Hematopoietic multipotent progenitor cell treated with erythropoietin and hydrocortisone succinate and interleukin-3 and kit ligand, for 8 days (in vitro differentiated cells): Measurements from ENCODE around the gene RNF151.

Experiments
- DNase-seq: peaks from one replicate; pipeline ENCODE4 v3.0.0-alpha.2; 2015

The RNF151 gene

DNA sequence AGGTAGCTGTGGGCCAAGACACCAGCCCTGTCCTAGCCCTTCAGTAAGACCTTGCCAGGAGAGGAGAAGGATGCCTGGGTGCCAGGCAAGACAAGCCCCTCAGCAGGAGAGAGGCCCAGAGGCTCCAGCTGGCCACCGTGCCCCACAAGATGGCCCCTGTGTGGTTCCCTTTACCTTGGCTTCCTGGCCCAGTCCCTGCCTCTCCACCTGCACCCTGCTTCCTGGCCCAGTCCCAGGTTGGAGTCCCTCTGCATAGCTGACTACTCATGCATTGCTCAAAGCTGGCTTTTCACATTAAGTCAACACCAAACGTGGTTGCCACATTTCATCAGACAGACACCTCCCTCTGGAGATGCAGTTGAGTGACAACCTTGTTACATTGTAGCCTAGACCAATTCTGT is 27.1 kb downstream of the RNF151 start:
- DNase-seq, result no peak

DNA sequence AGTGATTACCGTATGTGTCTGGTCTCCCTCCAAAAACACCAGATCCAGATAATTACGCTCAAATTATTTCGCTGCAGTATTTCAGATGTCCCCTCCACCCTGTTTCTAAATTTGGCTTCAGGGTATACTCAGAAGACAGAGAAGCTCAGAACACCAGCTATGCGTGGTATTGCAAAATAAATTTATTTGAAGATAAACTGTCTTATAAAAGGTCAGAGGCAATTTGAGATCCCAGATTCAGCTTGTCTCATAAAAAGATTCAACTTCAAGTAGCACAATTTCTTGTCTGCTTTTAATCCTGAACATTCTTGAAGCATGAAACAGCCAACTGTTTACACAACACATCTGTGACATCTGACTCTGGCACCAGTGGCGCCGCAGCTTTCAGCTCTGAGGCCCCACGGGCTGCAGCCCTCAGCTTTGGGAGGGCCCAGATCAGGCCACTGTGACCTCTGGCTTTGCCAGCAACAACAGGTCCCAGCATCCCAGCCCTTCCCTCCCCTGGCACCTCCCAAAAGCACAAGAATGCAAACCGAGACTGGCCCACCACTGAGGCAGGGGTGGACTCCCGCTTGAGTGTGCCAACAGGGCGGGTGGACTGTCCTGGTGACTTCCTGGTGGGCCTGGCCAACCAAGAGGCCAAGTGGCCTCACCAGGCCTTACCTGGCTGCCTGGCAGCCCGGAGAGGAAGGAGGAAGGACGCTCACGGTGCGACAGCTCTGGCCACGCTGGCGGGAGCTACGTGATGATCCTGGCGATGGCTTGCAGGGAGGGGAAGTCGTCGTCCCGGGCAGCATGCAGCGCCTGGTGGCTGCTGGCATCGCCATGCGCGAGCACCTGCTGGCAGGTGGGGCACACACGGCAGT is 31.1 kb downstream of the RNF151 start:
- DNase-seq, result no peak

GRCh38 chr16:1998360-1998835 is 31.7 kb downstream of the RNF151 start:
- no peak for DNase-seq

DNA sequence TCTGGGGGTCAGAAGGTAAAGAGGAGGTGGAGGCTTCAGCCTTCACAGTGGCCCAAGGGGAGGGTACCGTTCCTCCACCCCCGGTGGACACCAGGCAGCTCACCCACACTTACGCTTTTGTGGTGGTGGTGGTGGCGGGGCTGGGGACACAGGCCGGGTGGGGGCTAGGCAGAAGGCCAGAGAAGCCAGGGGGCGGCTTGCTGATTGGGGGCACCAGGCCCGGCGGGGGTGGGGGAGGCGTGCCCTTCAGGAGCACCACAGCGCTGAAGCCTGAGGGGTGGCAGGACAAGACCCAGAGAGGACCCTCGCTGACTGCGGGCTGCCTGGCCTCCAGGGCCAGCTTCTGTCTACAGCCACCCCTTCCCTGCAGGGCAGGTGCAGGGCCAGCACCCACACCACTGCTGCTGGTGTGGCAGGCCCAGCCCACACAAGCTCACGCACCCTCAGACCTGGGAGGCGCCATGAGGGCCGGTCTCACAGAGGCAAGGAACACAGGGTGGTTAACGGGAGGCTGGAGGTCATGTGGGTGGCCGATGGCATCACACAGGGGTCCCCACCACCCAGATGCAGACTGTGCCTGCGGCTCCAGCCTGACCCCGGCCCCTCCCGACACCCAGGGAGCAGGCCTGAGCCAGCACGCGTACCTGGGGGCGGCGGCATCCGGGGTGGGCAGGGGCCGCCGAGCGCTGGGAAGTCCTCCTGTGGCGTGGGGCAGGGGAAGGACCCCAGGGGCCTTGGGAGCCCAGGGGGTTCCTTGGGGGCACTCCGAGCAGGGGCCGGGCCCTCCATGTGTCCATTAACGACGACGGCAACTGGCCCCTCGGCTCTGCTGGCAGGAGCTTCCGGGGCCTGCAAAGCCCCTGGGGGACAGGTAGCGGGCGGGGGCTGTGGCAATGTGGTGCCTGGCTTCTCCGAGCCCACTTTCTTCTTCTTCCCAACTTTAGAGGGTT is 32.5 kb downstream of the RNF151 start:
- DNase-seq, result no peak

GRCh38 chr16:1999866-2000514 is 33.3 kb downstream of the RNF151 start:
- no peak for DNase-seq

GRCh38 chr16:2001035-2001434 is 34.4 kb downstream of the RNF151 start:
- DNase-seq, result no peak

DNA sequence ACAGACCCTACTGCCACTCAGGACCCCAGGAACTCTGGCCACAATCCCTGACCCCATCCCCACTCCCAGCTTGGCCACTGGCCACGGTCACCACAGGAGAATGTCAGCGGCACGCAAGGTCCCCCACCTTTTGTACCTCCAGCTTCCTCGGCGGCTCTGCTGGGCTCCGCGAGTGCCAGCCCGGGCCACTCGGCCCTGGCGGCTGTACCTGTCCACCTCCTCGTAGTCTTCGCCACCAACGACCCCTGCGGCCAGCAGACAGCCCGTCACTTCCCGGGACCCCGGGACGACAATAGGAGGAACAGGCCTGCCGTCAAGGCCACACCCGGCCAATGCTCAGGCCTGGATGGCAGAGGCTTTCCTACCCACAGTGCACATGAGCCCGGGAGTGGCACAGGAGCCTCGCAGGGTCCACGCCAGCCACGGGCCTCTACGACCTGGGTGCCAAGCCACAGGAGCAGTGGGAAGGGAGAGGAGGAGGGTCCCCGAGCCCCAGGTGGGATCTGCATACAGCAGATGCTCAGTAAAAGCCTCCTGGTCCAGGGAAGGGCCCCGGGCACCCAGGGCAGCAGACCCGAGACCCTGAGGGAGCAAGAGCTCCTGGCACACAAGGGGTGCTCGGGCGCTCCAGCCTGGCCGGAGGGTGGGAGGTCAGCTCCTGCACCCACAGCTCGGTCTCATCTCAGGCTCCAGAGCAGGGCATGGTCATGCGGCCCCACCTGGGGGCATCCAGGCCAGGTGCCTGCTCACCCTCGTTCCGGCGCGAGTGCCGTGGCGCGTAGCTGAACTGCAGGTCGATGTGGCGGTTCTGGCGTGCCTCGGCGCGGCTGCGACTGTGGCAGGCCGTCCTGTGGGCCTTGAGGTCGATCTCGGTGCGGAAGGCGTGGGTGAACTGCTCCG is 35.0 kb downstream of the RNF151 start:
- no peak for DNase-seq

DNA sequence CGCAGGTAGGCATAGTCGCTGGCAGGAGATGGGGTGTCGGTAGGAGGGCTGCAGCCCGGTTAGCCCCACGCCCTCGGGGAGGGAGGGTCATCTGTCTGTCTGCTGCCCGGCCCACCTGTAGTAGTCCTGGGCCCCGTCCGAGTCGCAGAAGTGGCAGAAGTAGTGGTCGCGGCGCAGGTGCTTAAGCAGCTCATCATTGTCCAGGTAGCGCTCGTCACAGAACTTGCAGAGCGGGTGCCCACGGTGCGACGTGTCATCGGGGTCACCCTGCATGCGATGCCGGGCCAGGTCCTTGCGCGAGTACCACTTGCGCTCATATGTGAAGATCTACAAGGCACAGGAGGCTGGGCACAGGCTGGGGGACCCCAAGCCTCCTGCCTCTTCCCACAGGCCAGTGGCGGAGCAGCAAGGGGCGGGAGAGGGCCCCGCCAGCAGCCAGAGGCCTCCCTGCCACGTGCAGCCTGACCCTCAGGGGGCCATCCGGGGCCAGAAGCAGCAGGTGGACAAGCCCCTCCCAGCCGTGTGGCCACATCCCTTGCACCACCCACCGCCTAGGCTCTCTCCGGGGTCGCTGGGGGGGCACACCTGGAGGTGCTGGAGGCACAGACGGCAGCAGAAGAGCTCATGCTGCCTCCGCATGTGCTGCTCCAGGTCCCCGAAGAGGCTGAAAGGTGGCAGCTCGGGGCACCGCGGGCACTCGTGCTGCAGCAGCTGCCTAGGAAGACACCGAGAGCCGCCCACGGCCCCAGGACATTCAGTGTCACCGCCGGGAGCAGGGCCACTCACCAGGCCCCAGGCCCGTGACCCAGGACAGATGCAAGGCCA is 36.0 kb downstream of the RNF151 start:
- DNase-seq, result no peak

GRCh38 chr16:2003231-2003826 is 36.7 kb downstream of the RNF151 start:
- DNase-seq, result no peak

GRCh38 chr16:2003827-2004641 is 37.4 kb downstream of the RNF151 start:
- peak; percentile 92 for DNase-seq

DNA sequence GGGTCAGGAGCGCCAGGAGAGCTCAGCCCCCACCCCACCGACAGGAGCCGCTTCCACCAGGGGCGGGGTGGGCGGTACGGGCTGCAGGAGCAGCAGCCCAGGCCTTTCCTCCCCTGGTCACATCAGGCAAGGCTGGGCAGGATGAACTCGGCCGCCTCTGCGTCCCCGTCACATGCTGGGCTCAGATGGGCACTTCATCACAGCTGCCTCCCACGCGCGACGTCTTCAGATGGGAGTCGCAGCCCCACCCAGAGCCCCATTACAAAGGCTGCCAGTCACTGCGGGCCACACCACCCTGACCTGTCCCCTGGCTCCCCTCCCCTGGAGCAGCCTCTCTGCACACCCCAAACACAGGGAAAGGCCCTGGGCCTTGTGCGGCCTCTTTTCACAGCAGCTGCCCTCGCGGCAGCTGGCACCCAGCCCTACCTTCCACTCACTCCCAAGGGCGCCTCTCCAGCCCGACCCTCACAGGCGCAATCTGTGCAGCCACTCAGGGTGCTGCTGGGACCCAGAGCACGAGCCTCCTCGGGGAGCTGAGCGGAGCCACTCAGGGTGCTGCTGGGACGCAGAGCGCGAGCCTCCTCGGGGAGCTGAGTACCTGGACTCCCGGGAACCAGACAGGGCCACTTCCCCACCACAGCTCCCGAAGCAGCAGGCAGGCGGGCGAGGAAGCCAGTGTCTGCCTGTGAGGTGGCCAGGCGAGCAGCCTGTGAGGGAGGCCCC is 38.3 kb downstream of the RNF151 start:
- no peak for DNase-seq

- DNase-seq, result peak; percentile 78
Measured at GRCh38 chr16:2005646-2006045, 39.0 kb downstream of the RNF151 start.

DNA sequence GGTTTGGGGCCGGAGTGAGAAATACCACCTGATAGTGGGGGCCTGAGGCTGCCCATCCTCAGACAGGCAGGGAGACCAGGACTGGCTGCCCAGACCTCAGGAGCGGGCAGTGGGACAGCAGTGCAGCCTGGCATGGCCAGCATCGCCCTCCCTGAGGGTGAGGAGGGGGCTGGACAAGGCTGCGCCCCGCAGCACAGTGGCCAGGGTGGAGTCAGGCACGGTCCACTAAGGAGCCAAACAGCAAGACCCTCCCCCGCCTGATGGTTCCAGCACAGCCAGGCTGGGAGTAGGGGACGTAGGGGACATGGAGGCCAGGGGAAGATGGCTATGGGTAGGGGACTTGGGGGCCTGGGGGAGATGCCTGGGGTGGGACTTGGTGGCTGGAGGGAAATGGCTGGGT is 39.7 kb downstream of the RNF151 start:
- no peak for DNase-seq

DNA sequence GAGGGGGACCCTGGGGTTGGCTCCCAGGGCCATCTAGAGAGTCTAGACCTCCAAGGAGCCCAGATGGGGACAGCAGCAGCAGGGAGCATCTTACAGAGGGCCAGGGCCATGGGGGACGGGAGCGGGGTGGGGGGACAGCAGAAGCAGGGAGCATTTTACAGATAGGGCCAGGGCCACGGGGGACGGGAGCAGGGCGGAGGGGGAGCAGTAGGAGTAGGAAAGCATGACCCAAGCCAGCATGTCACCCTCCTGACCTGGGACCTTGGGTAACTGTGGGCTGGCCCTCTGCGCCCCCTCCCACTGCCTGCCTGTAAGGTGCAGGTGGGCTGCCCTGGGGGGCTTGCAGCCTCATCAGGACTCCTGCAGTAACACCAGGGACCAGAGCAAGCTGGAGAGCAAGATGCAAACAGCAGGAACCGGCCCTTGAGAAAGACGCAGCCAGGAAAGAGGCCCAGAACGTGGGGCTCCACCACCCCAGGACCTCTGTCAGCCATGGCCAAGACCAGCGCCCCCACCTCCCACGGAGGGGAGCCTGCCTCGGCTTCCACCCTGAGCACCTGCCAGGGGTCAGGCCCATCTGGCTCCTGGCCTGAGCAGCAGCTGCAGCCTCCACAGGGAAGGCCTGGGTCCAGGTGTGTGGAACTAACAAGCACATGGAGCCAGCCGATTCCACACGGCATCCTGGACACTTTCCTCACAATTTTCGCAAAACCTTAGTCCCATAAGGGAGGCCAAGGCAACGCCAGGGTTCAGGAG is 40.6 kb downstream of the RNF151 start:
- DNase-seq, result no peak

- peak; percentile 65 for DNase-seq
Measured at GRCh38 chr16:2008009-2008526, 41.4 kb downstream of the RNF151 start.

DNA sequence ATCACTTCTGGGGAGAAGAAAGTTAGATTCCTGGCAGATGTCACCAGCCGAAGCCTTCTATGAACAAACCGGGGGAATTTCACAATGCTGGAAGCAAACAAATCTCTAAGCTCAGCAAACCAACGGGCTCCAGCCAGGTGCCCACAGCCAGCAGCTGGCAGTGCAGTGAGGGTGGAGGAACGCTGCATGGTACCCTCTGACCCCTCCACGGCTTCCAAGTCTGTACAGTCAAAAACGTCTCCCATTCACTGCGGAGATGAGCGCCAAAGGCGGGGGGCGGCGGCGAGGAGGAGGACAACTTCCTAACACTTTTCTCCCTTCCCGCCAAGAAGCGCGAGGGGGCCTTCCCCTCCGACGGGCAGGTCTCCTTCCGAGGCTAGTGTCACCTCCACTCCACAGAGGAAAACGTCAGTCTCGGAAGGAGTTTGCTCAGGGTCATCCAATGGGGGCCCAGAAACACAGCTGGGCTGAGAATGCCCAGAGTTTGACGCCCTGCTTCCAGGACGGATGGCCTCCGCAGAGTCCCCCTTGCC is 42.0 kb downstream of the RNF151 start:
- DNase-seq, result peak; percentile 52

GRCh38 chr16:2009164-2009711 is 42.6 kb downstream of the RNF151 start:
- DNase-seq, result no peak
